CD4-positive, alpha-beta T cell treated with Interleukin-21 for 1 hour (primary cell): Measurements from ENCODE around the gene MT1B.
"Not testable (repeated sequence)": the region's sequence is repeated elsewhere in the genome, so short reads cannot be mapped to it uniquely, and the experiment has no call there.

Experiments
- DNase-seq: peaks from one replicate; pipeline ENCODE4 v3.0.0-alpha.2; 2020

Gene MT1B

GRCh38 chr16:56621665-56622445, 29.8 kb upstream of the MT1B start:
- not testable (repeated sequence) for DNase-seq

- not testable (repeated sequence) for DNase-seq
These were observed 28.5 kb upstream of the MT1B start for GRCh38 chr16:56623184-56623583.

GRCh38 chr16:56623637-56624036, 28.0 kb upstream of the MT1B start:
- no peak for DNase-seq

DNA sequence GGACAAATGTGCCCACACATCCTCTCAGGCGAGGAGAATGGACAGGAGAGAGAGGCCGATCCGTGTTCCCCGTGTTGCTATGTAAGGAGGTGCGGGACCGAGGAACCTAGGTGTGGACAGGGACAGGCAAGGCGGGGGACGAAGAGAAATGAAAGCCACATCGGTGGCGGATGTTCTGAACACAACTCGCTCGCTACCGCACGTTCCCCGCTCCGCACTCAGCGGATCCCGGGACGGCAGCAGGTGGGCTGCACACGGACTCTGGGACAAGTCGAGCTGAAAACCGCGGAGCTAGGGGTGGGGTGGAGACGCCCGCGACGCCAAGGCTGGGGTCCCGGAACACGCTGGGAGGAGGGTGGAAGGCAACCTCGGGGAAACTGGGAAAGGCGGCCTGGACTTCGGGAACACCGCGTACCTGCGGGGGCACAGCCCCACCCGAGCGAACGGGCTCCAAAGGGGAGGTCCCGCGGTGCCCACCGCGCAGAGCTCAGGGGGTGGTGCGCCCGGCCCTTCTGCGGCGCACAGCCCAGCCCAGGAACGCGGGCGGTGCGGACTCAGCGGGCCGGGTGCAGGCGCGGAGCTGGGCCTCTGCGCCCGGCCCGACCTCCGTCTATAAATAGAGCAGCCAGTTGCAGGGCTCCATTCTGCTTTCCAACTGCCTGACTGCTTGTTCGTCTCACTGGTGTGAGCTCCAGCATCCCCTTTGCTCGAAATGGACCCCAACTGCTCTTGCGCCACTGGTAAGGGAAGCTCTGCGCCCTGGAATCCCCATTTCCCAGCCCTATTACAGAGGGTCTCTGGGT, 26.3 kb upstream of the MT1B start, which contains the start of gene MT1E:
Gene MT1E (plus strand): TSS at position 642 of the 803 bp plus-strand sequence. CDS start 71 bp downstream, at position 713.
- DNase-seq, result no peak

GRCh38 chr16:56625943-56626654, 25.6 kb upstream of the MT1B start:
- no peak for DNase-seq

DNA sequence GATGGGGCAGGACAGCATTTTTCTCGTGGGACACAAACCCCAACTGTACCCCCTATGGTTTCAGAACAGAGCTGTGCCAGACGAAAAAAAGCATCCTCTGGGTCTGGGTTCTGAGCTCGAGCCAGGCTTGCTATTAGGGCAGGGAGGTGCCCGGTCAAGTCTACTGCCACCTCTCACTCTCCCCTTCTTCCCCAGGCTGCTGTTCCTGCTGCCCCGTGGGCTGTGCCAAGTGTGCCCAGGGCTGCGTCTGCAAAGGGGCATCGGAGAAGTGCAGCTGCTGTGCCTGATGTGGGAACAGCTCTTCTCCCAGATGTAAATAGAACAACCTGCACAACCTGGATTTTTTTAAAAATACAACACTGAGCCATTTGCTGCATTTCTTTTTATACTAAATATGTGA, 25.0 kb upstream of the MT1B start:
- no peak for DNase-seq

- DNase-seq, result no peak
These were observed 23.0 kb upstream of the MT1B start for GRCh38 chr16:56628486-56629350.

DNA sequence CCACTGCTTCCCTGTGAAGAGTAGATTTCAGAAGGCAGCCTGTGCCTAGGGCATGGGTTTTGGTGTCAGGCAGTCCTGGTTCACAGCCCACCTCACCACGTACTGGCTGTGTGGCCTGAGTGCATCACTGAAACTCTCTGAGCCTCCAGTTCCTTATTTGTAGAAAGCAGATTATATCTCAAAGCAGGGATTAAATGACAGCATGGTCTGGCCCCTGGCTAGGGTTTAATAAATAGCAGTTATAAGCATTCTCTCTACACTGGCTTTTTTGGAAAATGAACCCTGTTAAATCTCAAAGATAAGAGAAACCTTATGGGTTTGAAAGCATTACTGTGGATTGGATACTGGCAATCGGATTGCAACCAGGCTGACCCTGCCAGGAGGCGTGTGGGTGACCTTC, 22.2 kb upstream of the MT1B start:
- DNase-seq, result no peak

- DNase-seq, result no peak
These were observed 21.6 kb upstream of the MT1B start for GRCh38 chr16:56630134-56630533.

DNA sequence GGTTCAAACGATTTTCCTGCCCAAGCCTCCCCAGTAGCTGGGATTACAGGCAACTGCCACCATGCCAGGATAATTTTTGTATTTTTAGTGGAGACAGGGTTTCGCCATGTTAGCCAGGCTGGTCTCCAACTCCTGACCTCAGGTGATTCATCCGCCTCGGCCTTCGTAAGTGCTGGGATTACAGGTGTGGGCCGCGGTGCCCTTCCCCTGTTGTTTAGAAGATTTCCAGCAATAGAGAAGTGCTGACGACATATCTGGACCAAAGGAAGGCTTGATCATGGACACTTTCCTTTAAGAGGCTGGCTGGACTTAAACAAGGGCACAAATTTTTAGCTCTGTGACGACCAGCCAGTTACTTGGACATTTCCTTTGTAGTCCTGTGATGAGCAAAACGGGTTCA, 20.5 kb upstream of the MT1B start:
- DNase-seq, result no peak

- no peak for DNase-seq
These were observed 19.9 kb upstream of the MT1B start for GRCh38 chr16:56631832-56632155.

- no peak for DNase-seq
These were observed 19.4 kb upstream of the MT1B start, which contains the start of gene MT1M for GRCh38 chr16:56632156-56632847. Gene MT1M (plus strand): TSS chr16:56632659. CDS start chr16:56632732, 73 bp downstream.

GRCh38 chr16:56632848-56633365, 18.8 kb upstream of the MT1B start:
- DNase-seq, result no peak

- DNase-seq, result no peak
These were observed 18.2 kb upstream of the MT1B start for GRCh38 chr16:56633535-56633934.

DNA sequence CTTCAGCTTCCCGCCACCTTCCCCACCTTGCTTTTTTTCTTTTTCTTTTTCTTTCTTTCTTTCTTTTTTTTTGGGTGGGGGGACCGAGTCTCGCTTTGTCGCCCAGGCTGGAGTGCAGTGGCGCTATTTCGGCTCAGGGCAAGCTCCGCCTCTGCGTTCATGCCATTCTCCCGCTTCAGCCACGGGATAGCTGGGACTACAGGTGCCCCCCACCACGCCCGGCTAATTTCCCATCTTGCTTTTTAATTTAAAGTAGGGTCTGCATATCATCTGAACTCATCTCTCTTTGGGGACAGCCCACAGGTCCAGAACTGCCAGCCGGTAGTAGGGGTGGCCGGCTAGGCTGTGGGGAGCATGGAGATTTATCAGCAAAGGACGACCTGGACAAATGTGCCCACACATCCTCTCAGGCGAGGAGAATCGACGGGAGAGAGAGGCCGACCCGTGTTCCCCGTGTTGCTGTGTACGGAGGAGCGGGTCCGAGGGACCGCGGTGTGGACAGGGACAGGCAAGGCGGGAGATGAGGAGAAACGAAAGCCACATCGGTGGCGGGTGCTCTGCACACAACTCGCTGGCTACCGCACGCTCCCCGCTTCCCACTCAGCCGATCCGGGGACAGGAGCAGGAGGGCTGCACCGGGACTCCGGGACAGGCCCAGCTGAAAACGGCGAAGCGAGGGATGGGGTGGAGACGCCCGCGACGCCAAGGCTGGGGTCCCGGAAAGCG, 16.8 kb upstream of the MT1B start:
- no peak for DNase-seq

DNA sequence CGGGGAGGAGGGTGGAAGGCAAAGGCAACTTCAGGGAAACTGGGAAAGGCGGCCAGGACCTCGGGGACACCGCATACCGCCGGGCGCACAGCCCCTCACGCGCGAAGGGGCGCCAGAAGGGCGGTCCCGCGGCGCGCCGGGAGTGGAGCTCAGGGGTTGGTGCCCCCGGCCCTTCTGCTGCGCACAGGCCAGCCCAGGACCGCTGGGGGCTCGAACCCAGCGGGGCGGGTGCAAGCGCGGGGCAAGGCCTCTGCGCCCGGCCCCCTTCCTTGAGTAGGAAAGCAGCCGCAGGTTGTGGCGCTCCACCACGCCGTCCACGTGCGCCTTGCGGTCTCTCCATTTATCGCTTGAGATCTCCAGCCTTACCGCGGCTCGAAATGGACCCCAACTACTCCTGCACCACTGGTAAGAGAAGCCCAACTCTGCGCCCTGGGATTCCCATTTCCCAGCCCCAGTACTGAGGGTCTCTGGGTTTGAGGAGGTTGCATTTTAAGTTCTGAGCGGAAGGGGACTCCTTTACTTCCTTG, 16.2 kb upstream of the MT1B start:
- no peak for DNase-seq

DNA sequence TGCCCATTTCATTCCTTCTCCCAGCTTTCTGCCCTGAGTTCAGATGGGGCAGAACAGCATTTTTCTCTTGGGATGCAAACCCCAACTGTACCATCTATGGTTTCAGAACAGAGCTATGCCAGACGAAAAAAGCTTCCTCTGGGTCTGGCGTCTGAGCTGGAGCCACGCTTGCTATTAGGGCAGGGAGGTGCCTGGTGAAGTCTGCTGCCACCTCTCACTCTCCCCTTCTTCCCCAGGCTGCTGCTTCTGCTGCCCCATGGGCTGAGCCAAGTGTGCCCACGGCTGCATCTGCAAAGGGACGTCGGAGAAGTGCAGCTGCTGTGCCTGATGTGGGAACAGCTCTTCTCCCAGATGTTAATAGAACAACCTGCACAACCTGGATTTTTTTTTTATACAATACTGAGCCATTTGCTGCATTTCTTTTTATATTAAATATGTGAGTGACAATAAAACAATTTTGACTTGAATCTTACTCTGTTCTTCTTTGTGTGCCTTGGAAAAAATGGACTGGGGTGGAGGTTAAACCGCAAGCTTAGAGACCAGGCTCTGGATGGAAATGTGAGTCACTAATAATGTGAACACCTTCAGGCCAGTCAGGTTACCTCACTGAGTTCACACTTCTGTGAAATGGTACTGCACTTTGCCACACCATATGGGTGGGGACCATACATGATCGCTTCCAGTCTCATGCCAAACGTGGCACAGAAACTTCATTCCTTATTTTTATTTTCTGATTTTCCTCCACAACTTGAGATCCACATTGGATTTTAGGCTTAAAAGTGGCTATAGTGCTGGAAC, 14.9 kb upstream of the MT1B start:
- no peak for DNase-seq

DNA sequence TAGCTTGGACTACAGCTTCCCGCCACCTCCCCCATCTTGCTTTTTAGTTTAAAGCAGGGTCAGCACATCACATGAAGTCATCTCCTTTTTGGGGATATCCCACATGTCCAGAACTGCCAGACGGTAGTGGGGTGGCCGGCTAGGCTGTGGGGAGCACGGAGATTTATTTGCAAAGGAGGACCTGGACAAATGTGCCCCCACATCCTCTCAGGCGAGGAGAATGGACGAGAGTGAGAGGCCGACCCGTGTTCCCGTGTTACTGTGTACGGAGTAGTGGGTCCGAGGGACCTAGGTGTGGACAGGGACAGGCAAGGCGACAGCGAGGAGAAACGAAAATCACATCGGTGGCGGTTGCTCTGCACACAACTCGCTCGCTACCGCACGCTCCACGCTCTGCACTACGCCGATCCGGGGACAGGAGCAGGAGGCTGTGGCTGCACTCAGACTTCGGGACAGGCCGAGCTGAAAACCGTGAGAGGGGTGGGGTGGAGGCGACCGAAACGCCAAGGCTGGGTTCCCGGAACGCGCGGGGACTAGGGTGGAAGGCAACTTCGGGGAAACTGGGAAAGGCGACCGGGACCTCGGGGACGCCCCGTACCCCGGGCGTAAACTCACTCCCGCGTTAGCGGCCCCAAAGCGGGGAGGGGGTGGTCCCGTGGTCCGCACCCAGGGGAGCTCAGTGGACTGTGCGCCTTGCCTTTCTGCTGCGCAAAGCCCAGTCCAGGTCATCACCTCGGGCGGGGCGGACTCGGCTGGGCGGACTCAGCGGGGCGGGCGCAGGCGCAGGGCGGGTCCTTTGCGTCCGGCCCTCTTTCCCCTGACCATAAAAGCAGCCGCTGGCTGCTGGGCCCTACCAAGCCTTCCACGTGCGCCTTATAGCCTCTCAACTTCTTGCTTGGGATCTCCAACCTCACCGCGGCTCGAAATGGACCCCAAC, 13.6 kb upstream of the MT1B start, which contains the start of gene MT1A:
Gene MT1A (plus strand): TSS at position 853 of the 937 bp plus-strand sequence. CDS start 73 bp downstream, at position 926.
- no peak for DNase-seq
